ENCODE results near the gene MRPL55.
A peak's percentile ranks its signal among the peaks of the same experiment; 100 is the strongest.

MRPL55 gene

DNA sequence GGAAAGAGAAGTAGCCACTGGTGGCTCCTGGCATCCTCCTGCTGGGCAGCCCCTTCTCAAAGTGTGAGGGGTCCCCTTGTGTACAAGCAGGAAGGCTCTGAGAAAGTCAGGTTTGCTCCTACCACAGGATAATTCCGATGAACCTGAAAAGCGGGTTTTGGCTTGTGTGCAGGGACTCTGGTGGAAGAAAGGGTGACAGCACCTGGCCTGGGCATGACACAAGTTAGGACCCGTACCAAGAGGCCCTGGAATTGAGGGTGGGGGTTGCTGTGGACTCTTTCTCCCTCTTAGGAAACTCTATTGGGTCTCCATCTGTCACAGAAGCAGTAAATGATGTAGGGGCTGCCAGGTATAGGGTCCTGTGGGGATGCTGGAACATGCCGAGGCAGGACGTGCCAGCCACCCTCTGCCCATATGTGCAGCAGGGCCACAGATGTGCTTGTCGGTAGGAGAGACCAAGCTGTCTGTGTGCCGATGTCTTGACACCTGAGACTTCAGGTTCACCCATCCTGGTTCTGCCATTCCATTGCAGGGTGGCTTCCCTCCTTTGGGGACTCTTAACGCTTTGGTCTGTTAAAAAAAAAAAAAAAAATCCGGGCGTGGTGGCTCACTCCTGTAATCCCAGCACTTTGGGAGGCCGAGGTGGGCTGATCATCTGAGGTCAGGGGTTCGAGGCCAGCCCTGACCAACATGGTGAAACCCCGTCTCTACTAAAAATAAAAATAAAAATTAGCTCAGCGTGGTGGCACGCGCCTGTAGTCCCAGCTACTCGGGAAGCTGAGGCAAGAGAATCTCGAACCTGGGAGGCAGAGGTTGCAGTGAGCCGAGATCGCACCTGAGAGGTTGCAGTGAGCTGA lies 15.8 kb downstream of the MRPL55 start:
- TF ChIP-seq, protein P1, sequence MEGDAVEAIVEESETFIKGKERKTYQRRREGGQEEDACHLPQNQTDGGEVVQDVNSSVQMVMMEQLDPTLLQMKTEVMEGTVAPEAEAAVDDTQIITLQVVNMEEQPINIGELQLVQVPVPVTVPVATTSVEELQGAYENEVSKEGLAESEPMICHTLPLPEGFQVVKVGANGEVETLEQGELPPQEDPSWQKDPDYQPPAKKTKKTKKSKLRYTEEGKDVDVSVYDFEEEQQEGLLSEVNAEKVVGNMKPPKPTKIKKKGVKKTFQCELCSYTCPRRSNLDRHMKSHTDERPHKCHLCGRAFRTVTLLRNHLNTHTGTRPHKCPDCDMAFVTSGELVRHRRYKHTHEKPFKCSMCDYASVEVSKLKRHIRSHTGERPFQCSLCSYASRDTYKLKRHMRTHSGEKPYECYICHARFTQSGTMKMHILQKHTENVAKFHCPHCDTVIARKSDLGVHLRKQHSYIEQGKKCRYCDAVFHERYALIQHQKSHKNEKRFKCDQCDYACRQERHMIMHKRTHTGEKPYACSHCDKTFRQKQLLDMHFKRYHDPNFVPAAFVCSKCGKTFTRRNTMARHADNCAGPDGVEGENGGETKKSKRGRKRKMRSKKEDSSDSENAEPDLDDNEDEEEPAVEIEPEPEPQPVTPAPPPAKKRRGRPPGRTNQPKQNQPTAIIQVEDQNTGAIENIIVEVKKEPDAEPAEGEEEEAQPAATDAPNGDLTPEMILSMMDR (conservative IDR thresholded peaks at IDR 0.05; ENCODE audit: low read length) = no peak
- DNase-seq (ENCODE audit: low read depth) = no peak
- H3K4me3 ChIP-seq (ENCODE audit: low read length) = no peak overlapping the region

DNA sequence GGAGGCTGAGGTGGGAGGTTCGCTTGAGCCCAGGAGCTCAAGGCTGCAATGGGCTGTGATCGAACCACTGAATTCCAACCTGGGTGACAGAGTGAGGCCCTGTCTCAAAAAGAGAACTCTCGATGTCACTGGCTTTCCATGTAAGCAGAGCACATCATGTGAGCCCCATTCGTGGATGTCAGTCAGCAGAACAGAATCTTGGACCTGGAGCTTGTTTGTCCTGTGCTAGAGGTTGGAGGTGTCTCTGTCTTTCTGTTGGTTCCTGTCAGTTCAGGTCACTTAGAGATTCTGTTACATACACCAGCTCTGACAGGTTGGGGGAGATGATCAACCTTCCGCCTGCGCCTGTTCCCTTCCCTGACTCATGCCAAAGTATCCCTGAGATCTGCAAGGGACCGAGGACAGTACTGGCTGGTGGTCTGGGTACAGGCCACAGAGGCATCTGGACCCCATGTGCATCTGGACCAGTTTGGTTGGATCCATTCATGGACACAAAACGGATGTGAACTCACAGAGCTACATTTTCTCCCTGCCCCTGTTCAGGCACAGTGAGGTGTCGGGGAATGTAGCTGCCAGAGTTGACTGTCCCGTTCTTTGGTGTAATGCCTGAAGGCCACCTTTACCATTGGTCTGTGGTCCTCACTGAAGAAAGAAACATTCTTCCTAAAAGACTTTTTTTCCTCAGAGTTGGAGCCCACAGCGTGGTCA lies 16.6 kb downstream of the MRPL55 start:
- no peak overlapping the region for H3K4me3 ChIP-seq (ENCODE audit: low read length)
- TF ChIP-seq, protein P1 (conservative IDR thresholded peaks at IDR 0.05; ENCODE audit: low read length) = no peak
- DNase-seq (ENCODE audit: low read depth) = no peak

DNA sequence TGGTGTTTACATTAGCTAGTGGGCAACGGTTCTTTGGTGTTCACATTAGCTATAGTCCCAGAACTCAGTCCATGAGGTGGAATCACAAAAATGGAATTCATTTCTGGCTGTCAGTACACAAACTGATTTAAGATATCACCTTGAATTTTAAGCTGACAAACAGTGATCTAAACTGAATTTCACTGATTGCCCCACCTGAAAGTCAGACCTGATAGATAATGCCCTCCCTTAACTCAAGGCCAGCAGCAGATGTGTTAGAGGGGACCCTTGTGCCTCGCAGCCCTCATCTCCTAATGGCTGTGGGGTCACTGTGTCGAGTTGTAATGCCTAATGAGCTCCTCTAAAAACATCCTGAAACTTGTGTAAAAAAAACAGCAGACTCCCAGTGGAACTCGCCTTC lies 18.0 kb downstream of the MRPL55 start:
- no peak for DNase-seq (ENCODE audit: low read depth)
- TF ChIP-seq, protein P1 (conservative IDR thresholded peaks at IDR 0.05; ENCODE audit: low read length) = no peak
- H3K4me3 ChIP-seq (ENCODE audit: low read length) = no peak overlapping the region

DNA sequence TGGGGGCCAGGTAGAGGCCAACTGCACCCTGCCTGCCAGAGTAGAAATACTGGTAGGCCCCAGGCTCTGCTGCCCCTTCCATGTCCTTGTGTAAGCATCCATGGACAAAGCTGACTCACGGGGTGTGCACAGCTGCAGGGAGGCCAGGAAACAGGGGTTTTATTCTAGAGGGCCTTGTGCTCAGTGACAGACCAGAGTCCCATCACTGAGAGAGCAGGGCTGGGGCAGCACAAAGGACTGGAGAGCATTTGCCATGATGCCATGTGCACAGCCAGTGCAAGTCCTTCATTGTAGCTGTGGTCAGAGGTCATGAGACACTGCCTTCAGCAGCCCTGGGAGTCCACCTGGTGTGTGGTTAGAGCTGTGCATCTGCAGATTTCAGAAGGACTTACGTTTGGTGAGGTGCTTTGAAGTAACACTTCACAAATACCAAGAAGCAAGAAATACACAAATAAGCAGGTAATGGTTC lies 18.5 kb downstream of the MRPL55 start:
- no peak overlapping the region for H3K4me3 ChIP-seq (ENCODE audit: low read length)
- no peak for DNase-seq (ENCODE audit: low read depth)
- TF ChIP-seq, protein P1 (conservative IDR thresholded peaks at IDR 0.05; ENCODE audit: low read length) = no peak

DNA sequence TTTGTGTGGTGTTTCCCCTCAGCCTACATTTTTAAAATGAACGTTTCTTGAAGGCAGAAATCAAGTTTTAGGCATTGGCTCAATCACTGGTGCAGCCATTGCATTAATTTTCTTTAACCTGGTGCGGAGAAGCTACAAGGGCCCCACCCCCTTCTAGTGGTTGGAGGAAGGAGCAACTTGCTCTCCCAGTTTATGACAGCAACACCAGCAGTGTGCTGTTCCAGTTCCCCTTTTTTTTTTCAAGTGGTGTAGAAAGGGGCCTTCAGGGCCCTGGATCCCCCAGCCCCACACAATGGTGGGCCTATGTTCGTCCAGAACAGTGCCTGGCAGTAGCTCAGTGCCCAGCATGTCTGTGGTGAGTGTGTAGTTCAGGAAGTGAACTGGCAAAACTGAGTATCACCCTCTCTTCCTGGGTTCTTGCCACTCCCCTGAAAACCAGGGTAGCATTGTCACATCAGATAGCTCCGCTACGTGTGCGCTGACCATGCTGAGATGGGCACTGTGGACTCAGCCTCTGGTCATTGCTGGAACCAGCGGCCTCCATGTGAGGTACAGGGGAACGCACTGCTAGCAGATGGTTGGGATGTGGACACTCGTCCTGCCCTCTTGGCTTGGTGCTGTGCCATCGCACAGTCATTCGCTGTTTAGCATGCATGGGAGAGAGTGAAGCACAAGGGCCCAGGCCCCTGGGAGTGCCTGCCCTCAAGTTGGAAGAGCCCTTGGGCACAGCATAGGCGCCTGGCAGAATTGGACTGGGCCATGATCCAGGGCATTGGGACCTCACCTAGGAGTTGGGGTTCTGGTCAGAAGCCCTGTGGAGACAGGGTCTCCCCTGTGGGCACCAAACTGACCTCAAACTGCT lies 19.3 kb downstream of the MRPL55 start:
- DNase-seq (ENCODE audit: low read depth) = no peak
- no peak overlapping the region for H3K4me3 ChIP-seq (ENCODE audit: low read length)
- TF ChIP-seq, protein P1 (conservative IDR thresholded peaks at IDR 0.05; ENCODE audit: low read length) = no peak

DNA sequence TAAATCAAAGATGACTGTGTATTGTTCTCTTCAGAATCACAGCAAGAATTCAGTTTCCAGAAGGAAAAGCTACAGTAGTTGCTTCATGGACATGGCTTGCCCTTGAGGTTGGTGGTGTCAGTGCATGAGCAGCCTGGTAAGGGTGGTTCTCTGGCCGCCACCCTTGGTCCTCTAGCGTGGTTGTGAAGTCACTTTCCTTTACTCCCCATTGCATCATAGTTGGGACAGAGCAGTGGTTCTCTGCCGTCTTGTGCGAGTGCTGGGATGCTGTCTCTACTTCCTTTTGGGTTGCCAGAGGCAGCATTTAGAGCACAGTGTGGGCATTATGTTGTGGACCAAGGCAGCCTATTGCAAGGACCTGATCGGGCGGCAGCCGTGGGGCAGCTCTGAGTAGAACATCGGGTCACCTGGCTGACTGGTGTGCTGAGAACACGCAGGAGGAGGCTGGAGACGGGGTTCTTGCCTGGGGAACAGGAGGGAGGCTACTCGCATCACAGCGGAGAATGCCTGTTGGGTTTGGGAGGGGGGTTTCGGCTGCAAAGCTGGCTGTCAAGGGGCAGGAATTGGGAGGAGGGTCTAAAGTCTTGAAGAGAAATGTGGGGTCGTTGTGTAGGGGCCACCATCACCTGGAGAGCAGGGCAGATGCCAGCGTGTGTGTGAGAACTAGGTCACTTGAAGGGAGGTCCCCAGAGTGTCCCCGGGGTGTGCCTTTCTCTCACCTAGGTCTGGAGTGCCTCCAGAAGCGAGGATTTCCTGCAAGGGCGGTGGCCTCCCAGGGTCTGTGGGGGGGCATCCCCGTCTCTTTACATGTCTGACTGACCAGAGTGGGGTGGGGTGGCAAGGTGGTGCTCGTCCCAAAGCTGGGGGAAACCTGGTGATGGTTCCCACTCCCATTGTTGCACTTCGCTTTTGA lies 20.3 kb downstream of the MRPL55 start:
- H3K4me3 ChIP-seq (ENCODE audit: low read length) = no peak overlapping the region
- TF ChIP-seq, protein P1 (conservative IDR thresholded peaks at IDR 0.05; ENCODE audit: low read length) = no peak
- peak; percentile 61 for DNase-seq (ENCODE audit: low read depth)
